Measurements from ENCODE around the gene MARCHF3.
"Not testable (repeated sequence)": the region's sequence is repeated elsewhere in the genome, so short reads cannot be mapped to it uniquely, and the experiment has no call there.

The MARCHF3 gene

DNA sequence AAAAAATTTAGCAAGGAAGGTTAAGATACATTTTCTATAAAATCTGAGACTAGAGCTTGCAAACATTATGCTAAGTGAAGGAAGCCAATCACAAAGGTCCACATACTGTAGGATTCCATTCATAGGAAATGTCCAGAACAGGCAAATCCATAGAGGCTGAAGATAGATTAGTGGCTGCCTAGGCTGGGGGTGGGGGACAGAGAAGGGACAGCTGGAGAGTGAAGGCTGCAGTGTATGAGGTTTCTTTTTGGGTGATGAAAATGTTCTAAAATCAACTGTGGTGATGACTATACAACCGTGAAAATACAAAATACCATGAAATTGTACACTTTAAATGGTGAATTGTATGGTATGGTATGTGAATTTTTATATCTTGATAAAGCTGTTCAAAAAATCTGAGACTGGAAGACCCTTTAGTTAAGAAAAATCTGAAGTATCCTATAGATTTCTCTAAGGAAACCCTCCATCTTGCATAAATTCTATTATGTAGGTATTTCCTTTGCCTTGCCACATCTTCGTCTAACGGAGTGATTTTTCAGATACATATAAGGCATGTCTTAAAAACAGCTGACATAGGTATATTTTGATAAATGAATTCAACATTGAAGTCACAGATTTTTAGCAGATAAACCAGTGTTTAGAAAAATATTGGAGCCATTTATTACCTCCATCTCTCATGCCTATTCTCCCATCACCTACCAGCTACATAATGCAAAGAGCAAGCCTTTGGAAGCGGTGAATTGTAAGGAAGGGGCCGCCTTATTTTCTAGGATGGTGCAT is 132.3 kb downstream of the MARCHF3 start:
- in situ Hi-C loops (cut with HindIII; ENCODE audit: low sequenced_read_pairs) = no loop called here
- no peak for DNase-seq (ENCODE audit: low read depth)
- TF ChIP-seq, protein P1, sequence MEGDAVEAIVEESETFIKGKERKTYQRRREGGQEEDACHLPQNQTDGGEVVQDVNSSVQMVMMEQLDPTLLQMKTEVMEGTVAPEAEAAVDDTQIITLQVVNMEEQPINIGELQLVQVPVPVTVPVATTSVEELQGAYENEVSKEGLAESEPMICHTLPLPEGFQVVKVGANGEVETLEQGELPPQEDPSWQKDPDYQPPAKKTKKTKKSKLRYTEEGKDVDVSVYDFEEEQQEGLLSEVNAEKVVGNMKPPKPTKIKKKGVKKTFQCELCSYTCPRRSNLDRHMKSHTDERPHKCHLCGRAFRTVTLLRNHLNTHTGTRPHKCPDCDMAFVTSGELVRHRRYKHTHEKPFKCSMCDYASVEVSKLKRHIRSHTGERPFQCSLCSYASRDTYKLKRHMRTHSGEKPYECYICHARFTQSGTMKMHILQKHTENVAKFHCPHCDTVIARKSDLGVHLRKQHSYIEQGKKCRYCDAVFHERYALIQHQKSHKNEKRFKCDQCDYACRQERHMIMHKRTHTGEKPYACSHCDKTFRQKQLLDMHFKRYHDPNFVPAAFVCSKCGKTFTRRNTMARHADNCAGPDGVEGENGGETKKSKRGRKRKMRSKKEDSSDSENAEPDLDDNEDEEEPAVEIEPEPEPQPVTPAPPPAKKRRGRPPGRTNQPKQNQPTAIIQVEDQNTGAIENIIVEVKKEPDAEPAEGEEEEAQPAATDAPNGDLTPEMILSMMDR (IDR thresholded peaks at IDR 0.05; ENCODE audit: low read depth, low read length, missing control alignments) = no peak

DNA sequence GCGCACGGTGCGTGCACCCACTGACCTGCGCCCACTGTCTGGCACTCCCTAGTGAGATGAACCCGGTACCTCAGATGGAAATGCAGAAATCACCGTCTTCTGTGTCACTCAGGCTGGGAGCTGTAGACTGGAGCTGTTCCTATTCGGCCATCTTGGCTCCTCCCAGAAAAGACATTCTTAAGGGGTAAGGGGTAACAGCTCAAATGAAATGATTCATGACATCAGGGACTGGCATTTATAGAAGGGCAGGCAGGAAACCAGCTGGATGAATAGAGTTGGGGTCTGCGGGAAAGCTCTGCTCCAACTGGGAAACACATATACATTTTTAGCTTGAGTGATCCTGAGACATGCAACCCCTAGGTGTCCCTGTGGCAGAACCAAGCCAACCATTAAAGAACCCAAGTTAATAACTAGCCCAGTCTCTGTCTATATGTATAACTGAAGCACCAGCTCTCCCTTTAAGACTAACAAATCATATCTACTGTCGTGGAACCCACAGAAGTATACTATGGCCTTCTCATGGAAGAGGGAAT is 134.1 kb downstream of the MARCHF3 start:
- TF ChIP-seq, protein P1 (IDR thresholded peaks at IDR 0.05; ENCODE audit: low read depth, low read length, missing control alignments) = no peak
- in situ Hi-C loops (cut with HindIII; ENCODE audit: low sequenced_read_pairs) = no loop called here

More for the DNA sequence above, 132.3 kb downstream of the MARCHF3 start:
- no peak overlapping the region for H3K4me3 ChIP-seq (ENCODE audit: low read depth, low read length)

DNA sequence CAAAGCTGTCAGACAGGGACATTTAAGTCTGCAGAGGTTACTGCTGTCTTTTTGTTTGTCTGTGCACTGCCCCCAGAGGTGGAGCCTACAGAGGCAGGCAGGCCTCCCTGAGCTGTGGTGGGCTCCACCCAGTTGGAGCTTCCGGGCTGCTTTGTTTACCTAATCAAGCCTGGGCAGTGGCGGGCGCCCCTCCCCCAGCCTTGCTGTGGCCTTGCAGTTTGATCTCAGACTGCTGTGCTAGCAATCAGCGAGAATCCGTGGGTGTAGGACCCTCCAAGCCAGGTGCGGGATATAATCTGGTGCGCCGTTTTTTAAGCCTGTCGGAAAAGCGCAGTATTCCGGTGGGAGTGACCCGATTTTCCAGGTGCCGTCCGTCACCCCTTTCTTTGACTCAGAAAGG is 134.6 kb downstream of the MARCHF3 start:
- in situ Hi-C loops (cut with HindIII; ENCODE audit: low sequenced_read_pairs); DNase-seq (ENCODE audit: low read depth); H3K4me3 ChIP-seq (ENCODE audit: low read depth, low read length): not testable (repeated sequence)

More for the DNA sequence above, 134.1 kb downstream of the MARCHF3 start:
- H3K4me3 ChIP-seq (ENCODE audit: low read depth, low read length) = no peak overlapping the region
- DNase-seq (ENCODE audit: low read depth) = no peak

DNA sequence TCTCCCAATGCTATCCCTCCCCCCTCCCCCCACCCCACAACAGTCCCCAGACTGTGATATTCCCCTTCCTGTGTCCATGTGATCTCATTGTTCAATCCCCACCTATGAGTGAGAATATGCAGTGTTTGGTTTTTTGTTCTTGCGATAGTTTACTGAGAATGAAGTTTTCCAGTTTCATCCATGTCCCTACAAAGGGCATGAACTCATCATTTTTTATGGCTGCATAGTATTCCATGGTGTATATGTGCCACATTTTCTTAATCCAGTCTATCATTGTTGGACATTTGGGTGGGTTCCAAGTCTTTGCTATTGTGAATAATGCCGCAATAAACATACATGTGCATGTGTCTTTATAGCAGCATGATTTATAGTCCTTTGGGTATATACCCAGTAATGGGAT is 139.9 kb downstream of the MARCHF3 start:
- H3K4me3 ChIP-seq (ENCODE audit: low read depth, low read length); in situ Hi-C loops (cut with HindIII; ENCODE audit: low sequenced_read_pairs); DNase-seq (ENCODE audit: low read depth): not testable (repeated sequence)

DNA sequence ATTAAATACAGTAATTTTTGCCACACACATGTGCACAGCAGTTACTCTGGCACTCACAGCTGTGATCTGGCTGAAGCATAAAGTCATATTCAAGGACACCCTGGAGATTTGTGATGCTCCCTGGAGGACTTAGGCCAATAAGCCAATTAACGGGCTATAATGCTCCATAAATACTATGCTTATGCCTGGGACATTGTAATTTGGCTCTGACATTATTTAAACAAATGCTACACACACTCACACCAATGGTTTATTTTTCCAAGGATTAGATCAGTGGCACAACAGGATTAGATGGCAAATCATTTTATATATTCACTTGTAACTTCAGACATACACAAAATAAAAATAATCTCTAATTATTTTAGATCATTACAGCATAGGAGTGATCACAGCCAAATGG is 142.2 kb downstream of the MARCHF3 start:
- in situ Hi-C loops (cut with HindIII; ENCODE audit: low sequenced_read_pairs) = no loop called here
- H3K4me3 ChIP-seq (ENCODE audit: low read depth, low read length) = no peak overlapping the region
- DNase-seq (ENCODE audit: low read depth) = no peak
- TF ChIP-seq, protein P1 (IDR thresholded peaks at IDR 0.05; ENCODE audit: low read depth, low read length, missing control alignments) = no peak

DNA sequence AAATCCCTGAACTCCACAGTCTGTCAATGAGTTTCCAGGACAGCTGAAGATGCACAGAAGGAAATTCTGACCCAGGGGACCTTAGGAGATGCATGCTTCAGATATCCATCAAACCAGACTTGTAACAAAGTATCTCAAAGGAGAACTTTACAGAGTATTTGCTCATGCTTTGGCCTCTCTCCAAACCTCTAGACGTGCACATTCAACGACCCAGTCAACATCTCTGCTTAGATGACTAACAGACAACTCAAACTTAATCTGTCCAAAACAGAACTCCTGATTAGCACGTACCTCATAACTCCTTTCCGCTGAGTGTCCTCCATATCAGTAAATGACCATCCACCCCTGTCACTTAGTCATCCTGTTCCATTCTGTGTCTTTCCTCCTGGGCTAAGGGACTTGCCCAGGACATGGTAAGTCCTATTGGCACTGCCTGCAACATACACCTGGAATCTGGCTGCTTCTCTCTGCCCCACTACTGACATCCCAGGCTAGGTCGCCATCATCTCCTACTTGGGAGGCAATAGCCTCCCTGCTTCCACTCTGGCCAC is 146.0 kb downstream of the MARCHF3 start:
- in situ Hi-C loops (cut with HindIII; ENCODE audit: low sequenced_read_pairs) = no loop called here
- H3K4me3 ChIP-seq (ENCODE audit: low read depth, low read length) = no peak overlapping the region
- TF ChIP-seq, protein P1 (IDR thresholded peaks at IDR 0.05; ENCODE audit: low read depth, low read length, missing control alignments) = no peak
- DNase-seq (ENCODE audit: low read depth) = peak; percentile 70

DNA sequence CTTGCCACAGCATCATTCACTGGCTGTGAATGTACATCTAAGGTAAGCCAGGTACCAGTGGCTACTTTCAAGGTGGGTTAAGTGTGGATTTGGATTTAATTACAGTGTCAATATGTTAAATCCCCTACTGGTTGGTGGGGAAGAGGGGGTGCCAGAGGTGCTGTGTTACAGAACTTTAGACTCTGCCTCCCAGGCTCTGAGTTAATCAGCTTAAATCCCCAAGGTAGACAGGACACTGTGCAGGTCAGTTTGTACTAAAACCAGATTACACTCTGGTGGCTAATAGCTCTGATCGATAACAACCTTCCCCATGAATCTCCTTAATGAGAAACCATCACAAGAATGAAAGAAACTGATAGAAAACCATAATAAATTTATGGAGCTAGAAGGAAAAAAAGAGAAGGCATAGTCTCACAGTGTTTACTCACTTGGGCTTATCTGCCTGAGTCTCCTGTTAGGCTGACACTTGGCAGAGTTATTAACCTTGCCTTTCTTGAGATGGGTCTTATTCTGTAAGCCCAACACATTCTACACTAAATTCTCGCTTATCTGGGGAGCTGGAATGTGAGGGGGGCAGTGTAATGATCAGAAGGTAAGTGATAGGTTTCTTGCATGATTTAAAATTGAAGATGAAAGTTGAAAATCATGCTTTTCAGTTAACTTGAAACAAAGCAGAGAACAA is 146.7 kb downstream of the MARCHF3 start:
- in situ Hi-C loops (cut with HindIII; ENCODE audit: low sequenced_read_pairs) = no loop called here
- TF ChIP-seq, protein P1 (IDR thresholded peaks at IDR 0.05; ENCODE audit: low read depth, low read length, missing control alignments) = no peak
- DNase-seq (ENCODE audit: low read depth) = no peak
- H3K4me3 ChIP-seq (ENCODE audit: low read depth, low read length) = no peak overlapping the region

All from astrocyte of the cerebellum (primary cell).